ENCODE results near the gene FILIP1L. TPM values are rescaled to one million over a fixed set of nuclear protein-coding genes. Genes with fewer than 3 reads are reported as not detected.

Gene FILIP1L
- total and polyA plus RNA-seq, 2 of the 8 experiments (the other 6 are each of a cell fraction or from before 2014, with no cell fraction given), result 0.06 to 0.09 TPM

DNA sequence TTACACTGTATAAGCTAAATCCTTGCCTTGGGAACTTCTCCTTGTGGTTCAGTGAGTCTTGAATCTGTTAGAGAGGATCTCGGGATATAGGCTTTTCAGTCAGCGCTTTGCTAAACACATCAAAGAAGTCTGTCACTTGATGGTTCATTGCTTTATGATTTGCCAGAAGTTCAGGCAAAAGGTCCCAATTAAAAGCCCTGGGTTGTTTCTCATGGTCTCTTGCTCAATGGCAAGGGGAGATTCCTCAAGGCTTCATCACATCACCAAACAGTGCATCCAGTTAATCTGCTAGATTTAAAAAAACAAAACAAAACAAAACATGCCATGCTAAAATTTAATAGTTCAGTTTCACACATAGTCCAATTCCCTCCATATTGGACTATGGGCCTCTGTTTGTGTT lies 114.8 kb downstream of the FILIP1L start (continued):
- TF ChIP-seq SP1 (IDR thresholded peaks at IDR 0.05; ENCODE audit: low read depth, low read length) (no peak), HDAC6 (IDR thresholded peaks at IDR 0.05; ENCODE audit: low read depth, low read length) (no peak), POLR2A (IDR thresholded peaks at IDR 0.05; ENCODE audit: control extremely low read depth in 1 of 2, low read depth in 2 of 2, low read length in 2 of 2) (no peak)

All from H1 (cell line).